NCI-H226 (cell line): ENCODE results near the gene PTPRO.
A peak's percentile ranks its signal among the peaks of the same experiment; 100 is the strongest.
"Not testable (repeated sequence)": the region's sequence is repeated elsewhere in the genome, so short reads cannot be mapped to it uniquely, and the experiment has no call there.

Experiments
- DNase-seq: peaks from one replicate; pipeline ENCODE4 v3.0.0-alpha.2; 2015

The PTPRO gene

DNA sequence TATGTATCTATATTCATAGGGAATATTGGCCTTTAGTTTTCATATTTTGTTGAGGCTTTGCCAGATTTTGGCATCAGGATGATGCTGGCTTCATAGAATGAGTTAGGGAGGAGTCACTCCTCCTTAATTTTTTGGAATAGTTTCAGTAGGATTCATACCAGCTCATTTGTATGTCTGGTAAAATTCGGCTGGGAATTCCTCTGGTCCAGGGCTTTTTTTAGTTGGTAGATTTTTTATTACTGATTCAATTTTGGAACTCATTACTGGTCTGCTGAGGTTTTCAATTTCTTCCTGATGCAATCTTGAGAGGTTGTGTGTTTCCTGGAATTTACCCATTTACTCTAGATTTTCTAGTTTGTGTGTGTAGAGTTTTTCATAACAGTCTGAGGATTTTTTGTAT lies 291.7 kb downstream of the PTPRO start:
- DNase-seq = no peak

- not testable (repeated sequence) for DNase-seq
Observed at GRCh38 chr12:15616495-15616894, 294.2 kb downstream of the PTPRO start.

DNA sequence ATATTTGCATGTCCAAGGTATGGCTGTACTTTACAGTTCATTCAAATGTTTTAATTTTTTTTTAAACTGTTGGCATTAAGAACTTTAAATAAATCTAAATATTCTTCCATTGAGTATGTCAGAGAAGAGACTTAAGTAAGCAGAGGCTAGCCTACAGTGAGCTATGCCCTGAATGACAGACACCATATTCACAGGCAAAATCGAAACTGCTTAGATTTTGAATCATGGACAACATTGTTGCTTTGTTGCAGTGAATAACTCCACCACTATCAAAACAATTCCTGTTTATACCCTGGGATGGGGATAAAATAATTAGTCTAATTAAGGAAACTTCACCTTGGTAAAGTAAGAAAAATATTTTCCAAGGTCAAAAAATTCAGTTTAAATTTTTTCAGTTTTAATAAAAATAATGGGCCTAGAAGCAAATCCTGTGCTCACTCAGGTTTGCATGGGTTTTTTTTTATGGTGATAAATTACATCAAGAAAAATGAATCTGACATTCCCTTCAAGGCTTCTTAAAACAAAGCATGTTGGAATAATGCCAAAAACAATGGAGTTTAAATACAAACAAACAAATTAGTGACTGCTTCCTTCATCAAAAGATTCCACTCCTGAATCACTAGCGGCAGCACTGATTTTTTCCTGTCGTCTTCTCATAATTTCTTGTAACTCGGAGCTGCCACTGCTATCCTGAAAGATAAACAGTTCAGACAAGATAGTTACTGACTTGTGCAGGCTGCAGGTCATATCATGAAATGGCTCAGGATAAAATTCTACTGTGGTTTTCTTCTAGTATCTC lies 298.6 kb downstream of the PTPRO start:
- no peak for DNase-seq

- DNase-seq = no peak
Observed at GRCh38 chr12:15625075-15625474, 302.8 kb downstream of the PTPRO start.

DNA sequence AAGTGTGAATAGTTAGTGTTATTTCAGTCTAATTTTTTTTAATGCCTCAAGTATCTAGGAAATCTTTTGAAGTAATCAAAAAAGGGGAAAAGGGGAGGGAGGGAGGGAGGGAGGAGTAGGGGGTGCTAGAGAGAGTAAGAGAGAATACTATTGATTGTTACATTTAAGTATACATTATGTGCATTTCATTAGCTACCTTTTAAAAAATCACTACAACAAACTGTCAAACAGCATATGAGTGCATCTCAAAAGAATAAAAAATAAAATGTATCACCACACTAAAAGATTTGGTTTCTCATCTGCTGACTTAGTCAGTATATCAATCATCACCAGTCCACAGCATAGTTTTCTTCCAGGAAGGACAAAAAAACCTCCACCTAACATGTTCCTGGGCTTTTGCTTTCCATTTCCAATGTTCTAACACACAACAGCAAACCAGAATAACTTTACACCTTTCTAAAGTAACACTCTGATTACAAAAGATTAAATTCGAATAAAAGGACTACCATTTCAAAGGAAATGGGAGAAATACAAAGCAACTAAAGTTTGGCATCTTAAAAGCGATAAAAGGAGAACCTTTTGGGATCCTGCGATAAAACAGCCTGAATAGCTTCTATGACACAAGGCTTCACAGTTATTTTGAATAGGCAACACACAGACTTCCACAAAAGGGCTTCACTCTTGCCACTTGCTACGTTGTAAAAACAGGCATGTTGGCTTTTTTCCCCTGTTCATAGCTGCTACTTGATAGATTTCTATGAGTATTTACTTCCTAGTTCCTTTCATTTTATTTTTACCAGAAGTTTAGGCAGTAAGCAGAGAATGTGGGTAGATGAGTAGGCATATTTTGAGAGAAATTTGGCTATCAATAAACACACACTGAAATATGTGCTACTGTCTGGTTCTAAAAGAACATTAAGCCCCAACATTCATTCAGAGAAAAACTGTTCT lies 306.0 kb downstream of the PTPRO start:
- no peak for DNase-seq

- peak; percentile 84 for DNase-seq
Observed at GRCh38 chr12:15629108-15629507, 306.8 kb downstream of the PTPRO start.

GRCh38 chr12:15629761-15630160 lies 307.5 kb downstream of the PTPRO start:
- DNase-seq = no peak

DNA sequence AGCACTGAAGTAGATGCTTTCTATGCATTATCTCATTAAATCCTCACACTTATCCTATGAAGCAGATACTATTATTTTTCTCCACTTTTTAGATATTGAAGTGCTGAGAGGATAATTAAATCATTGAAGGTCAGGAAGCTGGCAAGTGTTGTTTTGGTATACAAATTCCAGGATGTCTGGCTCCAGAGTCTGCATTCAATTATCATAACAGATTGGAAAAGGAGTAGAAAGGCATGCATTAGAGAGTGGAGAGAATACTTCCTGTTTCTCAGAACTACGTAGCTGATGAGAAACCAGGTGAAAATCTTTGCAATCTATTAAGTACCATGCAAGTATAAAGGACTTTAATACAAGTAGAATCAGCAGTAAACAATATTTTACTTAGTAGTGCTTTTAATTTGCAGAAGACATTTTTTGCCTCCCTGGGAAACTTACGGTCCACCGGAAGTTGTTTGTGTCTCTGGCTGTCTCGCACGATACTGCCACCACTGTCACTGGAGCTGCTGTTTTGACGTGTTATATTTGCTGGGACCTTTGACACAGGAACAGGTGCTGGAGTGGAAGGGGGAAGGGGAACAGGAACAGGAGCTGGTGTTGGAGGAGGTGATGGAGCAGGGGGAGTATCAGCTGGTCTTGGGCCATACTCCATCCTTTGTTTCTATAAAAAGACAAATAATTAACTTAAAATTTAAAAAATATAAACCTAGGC lies 308.9 kb downstream of the PTPRO start:
- DNase-seq = no peak

DNA sequence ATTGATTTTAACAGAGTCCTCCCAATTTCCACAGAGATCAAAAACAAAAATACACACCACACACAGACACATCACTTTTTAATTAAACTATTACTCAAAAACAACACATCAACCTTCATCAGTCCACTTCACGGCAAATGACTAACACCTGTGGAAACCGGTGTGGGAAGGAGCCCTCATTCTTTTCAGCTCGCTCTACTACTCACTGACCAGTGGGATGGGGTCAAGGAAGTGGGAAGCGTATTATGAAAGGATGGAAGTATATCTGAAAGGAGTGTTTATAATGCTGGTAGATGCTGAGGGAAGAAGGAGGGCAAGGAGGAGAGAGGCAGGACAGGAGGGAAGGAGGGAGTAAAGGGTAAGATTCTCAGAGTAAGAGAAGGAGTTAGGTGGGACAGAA lies 310.4 kb downstream of the PTPRO start:
- DNase-seq = no peak

GRCh38 chr12:15633201-15633600 lies 310.9 kb downstream of the PTPRO start:
- DNase-seq = no peak

DNA sequence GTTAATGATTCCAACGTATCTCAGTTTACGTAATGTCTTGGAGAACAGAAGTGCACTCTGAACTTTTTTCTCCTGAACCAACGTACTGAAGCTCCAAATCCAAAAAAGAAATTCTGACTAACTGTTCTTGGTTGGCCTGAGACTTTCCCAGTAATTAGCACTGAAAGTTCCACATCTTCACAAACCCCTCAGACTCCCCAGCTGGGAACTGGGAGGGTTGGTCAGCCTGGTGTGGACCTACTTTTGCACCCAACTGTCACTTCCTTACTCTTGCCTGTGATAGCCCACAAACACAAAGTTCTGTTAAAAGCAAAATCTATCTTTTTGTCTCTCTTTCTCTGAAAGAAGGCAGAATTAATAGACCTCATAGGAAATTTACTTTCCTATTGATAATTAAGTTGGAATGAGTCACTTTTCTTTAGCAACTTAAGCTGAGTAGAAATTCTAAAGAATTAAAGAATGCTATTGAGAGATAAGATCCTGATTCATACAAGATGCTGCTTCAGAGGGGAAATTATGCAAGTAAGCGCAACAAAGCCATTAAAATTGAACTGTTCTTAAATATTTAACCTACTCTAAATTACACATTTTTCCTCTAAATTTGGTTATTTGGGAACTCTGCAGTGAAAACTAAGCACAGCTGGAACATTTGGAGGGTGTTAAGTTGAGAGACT lies 311.8 kb downstream of the PTPRO start:
- DNase-seq = peak; percentile 21

- no peak for DNase-seq
Observed at GRCh38 chr12:15636060-15636890, 314.0 kb downstream of the PTPRO start.

- no peak for DNase-seq
Observed at GRCh38 chr12:15638231-15638630, 315.9 kb downstream of the PTPRO start.

GRCh38 chr12:15644700-15645099 lies 322.4 kb downstream of the PTPRO start:
- peak; percentile 38 for DNase-seq

- no peak for DNase-seq
Observed at GRCh38 chr12:15646581-15646980, 324.3 kb downstream of the PTPRO start.
